SK-N-DZ (cell line): ENCODE measurements around the gene CALHM2. TPM values are rescaled to one million over a fixed set of nuclear protein-coding genes. Genes with fewer than 3 reads are reported as not detected.
"Not testable (repeated sequence)": the region's sequence is repeated elsewhere in the genome, so short reads cannot be mapped to it uniquely, and the experiment has no call there.

Source experiments
- DNase-seq: peaks from one replicate; pipeline ENCODE4 v3.0.0-alpha.2; 2015; ENCODE audit warnings: low spot score
- polyA plus RNA-seq, 2 experiments: library from polyadenylated mRNA; depleted of rRNA; stranded (reverse); fragments of >200 nt; gene quantifications; 2 replicates each; pipeline ENCODE4 v1.2.3, GENCODE V29; 2014

CALHM2 gene, protein sequence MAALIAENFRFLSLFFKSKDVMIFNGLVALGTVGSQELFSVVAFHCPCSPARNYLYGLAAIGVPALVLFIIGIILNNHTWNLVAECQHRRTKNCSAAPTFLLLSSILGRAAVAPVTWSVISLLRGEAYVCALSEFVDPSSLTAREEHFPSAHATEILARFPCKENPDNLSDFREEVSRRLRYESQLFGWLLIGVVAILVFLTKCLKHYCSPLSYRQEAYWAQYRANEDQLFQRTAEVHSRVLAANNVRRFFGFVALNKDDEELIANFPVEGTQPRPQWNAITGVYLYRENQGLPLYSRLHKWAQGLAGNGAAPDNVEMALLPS
- polyA plus RNA-seq (2014; cell fraction: cytosol; rRNA removed) = 8.1 and 12.4 TPM in 2 replicates
- 9.7 and 12.7 TPM in 2 replicates for polyA plus RNA-seq (2014; cell fraction: nucleus; rRNA removed)

- DNase-seq = peak; percentile 75
Measured at GRCh38 chr10:103451831-103452505, at the start of gene CALHM2. TSS of gene CALHM2 (minus strand) at chr10:103452370. CDS start at chr10:103449941, 2,429 bp downstream.

- no peak for DNase-seq
Measured at GRCh38 chr10:103501186-103501585, 49.0 kb upstream of the CALHM2 start.

GRCh38 chr10:103500481-103500880 lies 48.3 kb upstream of the CALHM2 start:
- no peak for DNase-seq

DNA sequence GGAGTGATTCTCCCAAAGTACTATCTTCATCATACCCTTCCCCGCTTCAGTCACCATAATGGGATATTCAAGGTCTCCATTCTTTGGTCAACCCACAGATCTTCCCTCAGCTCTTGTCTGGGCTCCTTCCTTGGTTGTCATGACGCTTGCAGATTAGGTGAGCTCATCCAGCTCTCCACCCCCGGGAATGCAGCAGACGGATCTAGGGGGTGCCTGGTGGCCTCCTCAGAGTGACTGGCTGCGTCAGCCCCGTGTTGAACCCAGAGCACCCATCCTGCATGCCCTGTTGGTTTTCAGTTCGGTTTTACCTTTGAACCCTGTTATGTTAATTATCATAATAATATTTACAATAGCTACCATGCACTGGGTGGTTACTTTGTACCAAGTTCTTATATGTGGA lies 47.7 kb upstream of the CALHM2 start:
- DNase-seq = no peak

- DNase-seq = no peak
Measured at GRCh38 chr10:103498936-103499638, 46.9 kb upstream of the CALHM2 start.

DNA sequence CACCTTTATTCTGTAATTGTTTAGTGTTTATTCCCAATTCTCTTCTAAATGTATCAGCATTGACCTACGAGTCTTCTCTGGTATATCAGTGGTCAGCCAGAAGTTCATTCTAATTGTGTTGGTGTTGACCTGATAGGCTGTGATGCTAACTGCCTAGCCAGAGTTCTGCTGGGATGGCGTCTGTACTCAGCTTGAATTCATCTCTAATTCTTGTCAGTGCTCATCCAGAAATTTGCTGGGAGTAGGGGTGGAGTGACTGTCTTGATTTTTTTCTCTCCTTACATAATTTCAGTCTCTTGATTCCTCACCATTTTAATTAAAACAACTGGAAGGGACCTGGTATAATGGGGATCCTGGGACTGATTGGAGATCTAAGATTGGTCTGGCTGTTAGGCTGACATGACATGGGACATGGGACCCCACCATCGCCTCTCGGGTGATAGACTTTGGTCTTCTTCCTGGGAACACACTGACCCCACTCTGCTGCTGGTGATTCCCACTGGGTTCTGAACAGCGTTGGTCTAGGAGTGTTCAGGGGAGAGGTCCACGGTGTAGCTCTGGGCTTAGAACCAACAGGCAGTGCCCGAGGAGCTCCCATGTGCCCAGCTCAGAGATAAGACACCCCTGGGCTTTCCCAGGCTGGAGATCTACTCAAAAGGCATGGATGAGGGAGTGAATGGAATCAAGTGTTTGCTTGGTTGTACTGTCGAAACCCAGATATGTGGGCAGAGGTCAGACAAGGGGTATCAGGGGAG lies 45.2 kb upstream of the CALHM2 start:
- DNase-seq = no peak

GRCh38 chr10:103495321-103495720 lies 43.2 kb upstream of the CALHM2 start:
- DNase-seq = no peak

GRCh38 chr10:103493916-103494877 lies 42.0 kb upstream of the CALHM2 start:
- DNase-seq = no peak

DNA sequence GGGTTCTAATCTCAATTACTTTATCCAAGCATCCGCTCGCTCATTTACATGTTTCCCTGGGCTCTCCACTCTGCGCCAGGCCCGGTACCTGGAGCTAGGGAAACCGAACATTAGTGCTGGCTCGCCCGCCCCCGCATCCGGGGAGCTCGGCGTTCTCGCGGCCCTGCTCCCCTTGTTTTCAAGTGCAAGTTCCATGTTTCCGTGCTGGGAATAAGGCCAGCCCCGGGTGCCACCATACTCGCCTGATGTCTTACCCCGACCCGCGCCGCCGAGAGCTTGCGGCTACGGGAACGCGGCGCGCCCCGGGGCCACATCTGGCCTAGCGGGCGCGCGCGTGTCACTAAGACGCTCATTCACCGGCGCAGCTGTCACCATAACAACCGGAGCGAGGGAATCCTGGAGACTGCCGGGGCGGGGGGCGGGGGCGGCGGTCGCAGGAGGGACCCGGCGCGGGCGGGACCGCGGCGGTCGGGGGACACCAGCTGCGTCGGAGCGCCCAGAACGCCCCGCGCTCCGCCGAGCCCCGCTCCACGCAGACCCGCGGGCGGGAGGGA lies 41.3 kb upstream of the CALHM2 start, which contains the start of gene NEURL1:
Gene NEURL1, plus strand, starts transcription at position 344 of the 554 bp plus-strand sequence. CDS start 683 bp downstream, outside the sequence.
- DNase-seq = no peak

DNA sequence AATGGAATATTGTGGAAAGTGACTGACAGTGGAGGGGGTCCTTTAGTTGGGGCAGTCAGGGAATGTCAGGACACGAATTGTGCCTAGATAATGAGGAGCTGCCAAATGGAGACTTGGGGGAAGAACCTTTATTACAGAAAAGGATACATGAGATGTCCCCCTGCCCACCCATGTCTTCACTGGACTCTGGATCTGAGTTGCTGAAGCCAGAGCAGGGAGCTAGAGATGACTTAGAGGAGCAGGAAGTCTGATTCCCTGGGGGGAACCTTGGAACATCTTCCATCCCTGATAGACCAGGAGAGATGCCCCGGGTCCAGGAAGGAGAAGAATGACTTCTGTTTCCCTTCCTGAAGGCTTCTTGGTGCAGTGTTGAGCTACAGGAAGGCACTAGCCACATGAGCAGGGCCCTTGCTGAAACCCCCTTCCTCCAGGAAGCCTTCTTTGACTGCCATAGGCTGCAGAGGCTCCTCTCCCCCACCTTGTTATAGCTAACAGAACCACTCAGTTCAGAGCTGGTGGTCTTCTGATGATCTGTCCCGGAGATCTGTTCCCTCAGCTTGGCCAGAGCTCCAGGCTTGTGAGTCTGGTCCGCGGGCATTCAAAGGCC lies 40.6 kb upstream of the CALHM2 start:
- DNase-seq = no peak

GRCh38 chr10:103491729-103492364 lies 39.7 kb upstream of the CALHM2 start:
- DNase-seq = peak; percentile 69

- no peak for DNase-seq
Measured at GRCh38 chr10:103490986-103491314, 38.8 kb upstream of the CALHM2 start.

DNA sequence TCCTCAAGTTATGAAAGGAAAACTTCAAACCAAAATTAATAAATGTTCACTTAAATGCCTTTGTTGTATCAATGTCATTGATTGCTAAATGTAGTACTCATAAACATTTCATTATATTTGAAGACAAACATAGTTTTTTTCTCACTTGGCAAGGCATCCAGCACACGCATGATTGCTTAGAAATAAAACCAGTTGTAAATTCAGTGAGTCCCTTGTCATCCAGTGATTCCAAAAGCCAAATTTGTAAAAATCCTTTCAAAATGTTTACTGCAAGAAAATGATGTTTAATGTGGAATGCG lies 35.2 kb upstream of the CALHM2 start:
- DNase-seq = no peak

GRCh38 chr10:103486635-103487409 lies 34.7 kb upstream of the CALHM2 start:
- DNase-seq = not testable (repeated sequence)

GRCh38 chr10:103481974-103482531 lies 29.9 kb upstream of the CALHM2 start:
- peak; percentile 82 for DNase-seq

DNA sequence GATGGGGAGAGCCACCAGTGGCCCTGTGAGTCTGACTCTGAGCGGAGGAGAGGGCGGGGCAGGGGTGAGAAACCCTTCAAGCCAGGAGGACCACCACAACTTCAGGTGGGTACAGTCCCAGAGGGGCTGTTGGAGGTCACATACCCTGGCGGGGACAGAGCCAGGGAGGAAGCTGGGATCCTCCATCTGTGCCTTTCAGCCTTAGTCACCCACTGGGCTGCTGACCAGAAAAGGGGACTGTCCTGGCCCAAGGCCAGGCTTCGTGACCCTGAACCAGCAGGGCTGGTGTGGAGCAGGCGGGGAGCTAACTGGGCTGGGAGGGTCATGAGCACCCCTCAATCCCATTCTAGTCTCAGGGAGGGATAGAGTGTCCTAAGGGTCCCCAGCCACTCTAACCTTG lies 28.4 kb upstream of the CALHM2 start:
- no peak for DNase-seq

- no peak for DNase-seq
Measured at GRCh38 chr10:103479135-103479534, 27.0 kb upstream of the CALHM2 start, which contains the start of gene CALHM3. TSS of gene CALHM3 (minus strand) at chr10:103479240. CDS start at chr10:103479032, 208 bp downstream.

- DNase-seq = no peak
Measured at GRCh38 chr10:103478671-103479070, 26.5 kb upstream of the CALHM2 start.
